Astrocyte of the cerebellum (primary cell): Measurements from ENCODE around the gene SLC11A1.

ENCODE experiments used
- DNase-seq: peaks from one replicate; pipeline ENCODE4 v3.0.0-alpha.2; 2011; ENCODE audit warnings: low read depth
- H3K4me3 ChIP-seq: 2 replicates; pipeline ENCODE4 v1.5.1; 2011; ENCODE audit warnings: mild to moderate bottlenecking, low read depth, low read length, moderate library complexity
- in situ Hi-C: cut with HindIII; loops from 2 replicates; pipeline ENCODE4 v1.10.0; 2017; ENCODE audit warnings: low sequenced_read_pairs
- TF ChIP-seq, protein P1 (sequence below): IDR thresholded peaks from 2 replicates; pipeline ENCODE4 v1.5.1; 2012; ENCODE audit warnings: low read length, low read depth, moderate library complexity, mild to moderate bottlenecking; ENCODE audit errors: missing control alignments

SLC11A1 gene

DNA sequence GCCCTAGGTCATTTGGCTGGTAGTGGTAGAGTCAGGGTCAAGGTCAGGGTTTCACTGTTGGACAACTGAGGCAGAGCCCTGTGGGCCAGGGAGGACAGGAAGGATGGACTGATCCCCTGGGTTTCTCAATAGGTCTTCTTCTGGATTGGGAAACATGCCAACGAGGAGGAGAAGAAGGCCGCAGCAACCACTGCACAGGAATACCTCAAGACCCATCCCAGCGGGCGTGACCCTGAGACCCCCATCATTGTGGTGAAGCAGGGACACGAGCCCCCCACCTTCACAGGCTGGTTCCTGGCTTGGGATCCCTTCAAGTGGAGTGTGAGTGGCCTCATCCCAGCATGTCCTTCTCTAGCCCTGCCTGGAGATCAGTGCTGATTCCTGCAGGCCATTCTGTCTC is 54.9 kb downstream of the SLC11A1 start:
- DNase-seq: no peak
- no peak overlapping the region for H3K4me3 ChIP-seq
- in situ Hi-C loops: no loop called here
- TF ChIP-seq, protein P1, sequence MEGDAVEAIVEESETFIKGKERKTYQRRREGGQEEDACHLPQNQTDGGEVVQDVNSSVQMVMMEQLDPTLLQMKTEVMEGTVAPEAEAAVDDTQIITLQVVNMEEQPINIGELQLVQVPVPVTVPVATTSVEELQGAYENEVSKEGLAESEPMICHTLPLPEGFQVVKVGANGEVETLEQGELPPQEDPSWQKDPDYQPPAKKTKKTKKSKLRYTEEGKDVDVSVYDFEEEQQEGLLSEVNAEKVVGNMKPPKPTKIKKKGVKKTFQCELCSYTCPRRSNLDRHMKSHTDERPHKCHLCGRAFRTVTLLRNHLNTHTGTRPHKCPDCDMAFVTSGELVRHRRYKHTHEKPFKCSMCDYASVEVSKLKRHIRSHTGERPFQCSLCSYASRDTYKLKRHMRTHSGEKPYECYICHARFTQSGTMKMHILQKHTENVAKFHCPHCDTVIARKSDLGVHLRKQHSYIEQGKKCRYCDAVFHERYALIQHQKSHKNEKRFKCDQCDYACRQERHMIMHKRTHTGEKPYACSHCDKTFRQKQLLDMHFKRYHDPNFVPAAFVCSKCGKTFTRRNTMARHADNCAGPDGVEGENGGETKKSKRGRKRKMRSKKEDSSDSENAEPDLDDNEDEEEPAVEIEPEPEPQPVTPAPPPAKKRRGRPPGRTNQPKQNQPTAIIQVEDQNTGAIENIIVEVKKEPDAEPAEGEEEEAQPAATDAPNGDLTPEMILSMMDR: no peak

DNA sequence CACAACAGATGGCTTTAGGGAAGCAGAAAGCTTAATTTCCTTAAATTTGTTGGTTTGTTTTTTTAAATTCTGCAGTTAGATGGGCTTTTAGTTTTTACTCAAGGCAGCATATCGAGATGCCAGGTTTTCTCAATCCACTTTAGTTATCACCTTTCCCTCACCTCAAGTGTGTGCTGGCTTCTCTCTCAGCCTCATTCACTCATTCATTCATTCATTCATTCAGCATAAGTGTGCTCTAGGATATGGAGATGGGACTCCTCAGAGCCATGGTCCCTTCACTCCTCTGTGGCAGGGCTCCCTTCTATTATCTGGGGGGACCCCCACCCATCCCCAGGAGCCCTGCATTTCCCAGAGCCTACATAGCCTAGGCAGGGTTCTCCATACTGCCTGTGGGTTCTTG is 55.9 kb downstream of the SLC11A1 start:
- no peak for DNase-seq
- in situ Hi-C loops: no loop called here

DNA sequence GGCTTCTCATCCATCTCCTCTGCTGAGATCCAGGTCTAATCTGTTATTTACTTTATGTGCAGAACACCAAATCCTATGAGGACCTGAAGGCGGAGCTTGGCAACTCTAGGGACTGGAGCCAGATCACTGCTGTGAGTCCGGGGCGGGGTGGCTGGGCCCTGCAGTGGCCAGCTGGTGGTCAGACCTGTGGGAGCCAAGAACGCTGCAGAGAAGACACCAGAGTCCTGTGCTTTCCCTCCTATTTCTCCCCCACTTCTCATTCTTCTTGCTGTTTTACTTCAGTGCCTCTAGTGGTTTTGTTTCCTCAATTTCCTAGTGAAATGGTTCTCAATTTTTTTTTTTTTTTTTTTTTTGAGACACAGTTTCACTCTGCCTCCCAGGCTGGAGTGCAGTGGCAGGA is 56.5 kb downstream of the SLC11A1 start:
- no peak overlapping the region for H3K4me3 ChIP-seq
- TF ChIP-seq, protein P1: no peak
- in situ Hi-C loops: no loop called here
- DNase-seq: no peak

More for the DNA sequence above, 55.9 kb downstream of the SLC11A1 start:
- TF ChIP-seq, protein P1: no peak
- no peak overlapping the region for H3K4me3 ChIP-seq

DNA sequence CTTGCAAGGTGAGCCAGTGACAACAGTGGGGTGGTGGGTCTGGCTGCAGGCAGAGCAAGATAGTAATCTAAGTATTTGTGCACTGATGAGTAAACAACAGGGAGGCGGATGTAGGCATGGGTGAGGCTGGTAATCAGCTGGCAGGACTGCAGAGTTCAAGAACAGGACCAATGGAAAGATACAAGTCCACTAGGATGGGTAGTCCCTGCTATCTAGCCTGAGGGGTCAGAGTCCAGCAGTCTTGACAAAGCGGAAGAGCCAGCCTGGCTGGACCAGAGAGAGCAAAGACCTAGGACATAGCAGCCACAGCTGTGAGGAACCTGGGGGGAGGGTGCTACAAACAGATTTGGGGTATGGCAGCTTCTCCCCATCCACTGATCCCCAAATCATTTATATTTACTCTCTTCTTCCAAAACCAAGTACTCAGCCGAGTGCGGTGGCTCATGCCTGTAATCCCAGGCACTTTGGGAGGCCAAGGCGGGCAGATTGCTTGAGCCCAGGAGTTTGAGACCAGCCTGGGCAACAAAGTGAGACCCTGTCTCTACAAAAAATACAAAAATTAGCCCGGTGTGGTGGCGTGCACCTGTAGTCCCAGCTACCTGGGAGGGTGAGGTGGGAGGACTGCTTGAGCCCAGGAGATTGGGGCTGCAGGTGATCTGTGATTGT is 62.8 kb downstream of the SLC11A1 start:
- TF ChIP-seq, protein P1: no peak
- no peak for DNase-seq
- H3K4me3 ChIP-seq: no peak overlapping the region
- in situ Hi-C loops: no loop called here

DNA sequence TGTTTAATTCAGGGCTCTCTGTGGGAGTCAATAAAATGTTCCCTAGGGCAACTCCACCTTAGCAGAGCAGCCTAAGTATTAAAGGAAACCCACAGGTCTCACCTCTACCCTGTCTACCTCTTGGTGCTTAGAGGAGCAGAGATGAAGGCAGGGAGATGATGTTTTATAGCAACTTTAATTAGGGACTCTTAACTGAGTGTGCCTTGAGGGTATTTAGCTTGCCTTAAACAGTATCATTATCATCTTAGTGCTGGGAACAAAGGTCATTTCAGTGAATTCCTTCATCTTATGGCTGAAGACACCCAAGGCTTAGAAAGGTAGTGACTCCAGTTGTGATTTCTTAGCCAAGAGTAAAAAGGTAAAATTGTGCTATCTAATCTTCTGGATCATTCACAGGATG is 63.5 kb downstream of the SLC11A1 start:
- in situ Hi-C loops: no loop called here
- no peak for DNase-seq
- H3K4me3 ChIP-seq: no peak overlapping the region
- TF ChIP-seq, protein P1: no peak
